Hematopoietic multipotent progenitor cell (in vitro differentiated cells): ENCODE measurements around the gene PRKAR2A. TPM values are rescaled to one million over a fixed set of nuclear protein-coding genes. Genes with fewer than 3 reads are reported as not detected.

Experiments
- DNase-seq, 3 donors: peaks; one replicate each; pipeline ENCODE4 v3.0.0-alpha.2; 2011 to 2015; ENCODE audit warnings: low read depth in 2 of 3, low spot score in 2 of 3
- total RNA-seq: library from RNA; depleted of rRNA; stranded (reverse); fragments of >200 nt; gene quantifications from one replicate; pipeline ENCODE4 v1.2.3, GENCODE V29; 2012

PRKAR2A gene
- total RNA-seq, 1 donor: 20.5 TPM

DNA sequence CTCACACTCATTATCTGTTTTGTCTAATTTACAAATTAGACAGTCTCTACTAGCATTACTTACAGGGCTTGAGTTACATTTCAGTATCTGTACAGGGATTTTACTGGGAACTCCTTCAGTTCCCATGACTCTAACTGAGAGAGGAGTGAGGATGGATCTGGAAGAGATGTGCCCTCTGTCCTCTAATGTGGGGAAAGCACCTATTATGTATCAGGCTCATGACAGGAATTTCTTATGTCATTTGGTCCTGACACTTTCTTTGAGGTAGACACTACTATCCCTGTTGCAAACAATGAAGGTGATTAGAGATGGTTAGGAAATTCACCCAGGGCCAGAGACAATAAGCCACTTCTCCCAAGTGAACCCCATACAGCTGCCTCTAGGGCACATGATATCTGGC, 151.1 kb downstream of the PRKAR2A start:
- no peak for DNase-seq

Other genes starting within 250 kb of the PRKAR2A start
- gene UQCRC1, start 238.2 kb downstream of the PRKAR2A start, total RNA-seq: 397 TPM
- not detected for gene TMEM89, start 226.1 kb downstream of the PRKAR2A start, total RNA-seq
- 20.2 TPM for gene SLC26A6, start 212.4 kb downstream of the PRKAR2A start, total RNA-seq
- 3.2 TPM for gene CELSR3, start 185.0 kb downstream of the PRKAR2A start, total RNA-seq
- 22.1 TPM for gene NCKIPSD, start 162.0 kb downstream of the PRKAR2A start, total RNA-seq
- 165 TPM for gene IP6K2, start 130.7 kb downstream of the PRKAR2A start, total RNA-seq
- 25.6 TPM for gene SLC25A20, start 51.0 kb upstream of the PRKAR2A start, total RNA-seq
- gene ARIH2, start 71.0 kb upstream of the PRKAR2A start, total RNA-seq: 71.4 TPM
- 59.0 TPM for gene P4HTM, start 142.4 kb upstream of the PRKAR2A start, total RNA-seq
- gene WDR6, start 159.5 kb upstream of the PRKAR2A start, total RNA-seq: 344 TPM
- 83.7 TPM for gene DALRD3, start 170.7 kb upstream of the PRKAR2A start, total RNA-seq
- gene NDUFAF3, start 174.2 kb upstream of the PRKAR2A start, total RNA-seq: 145 TPM
- 612 TPM for gene IMPDH2, start 181.5 kb upstream of the PRKAR2A start, total RNA-seq
- gene QRICH1, start 246.2 kb upstream of the PRKAR2A start, total RNA-seq: 127 TPM